Measurements from ENCODE around the gene TRIM49D1.
"Not testable (repeated sequence)": the region's sequence is repeated elsewhere in the genome, so short reads cannot be mapped to it uniquely, and the experiment has no call there.

Gene TRIM49D1

GRCh38 chr11:89922195-89922660 is at the start of gene TRIM49D1:
Gene TRIM49D1 (minus strand): TSS chr11:89922245. CDS start chr11:89917710, 4,535 bp downstream.
- DNase-seq (ENCODE audit: low read depth) = no peak

DNA sequence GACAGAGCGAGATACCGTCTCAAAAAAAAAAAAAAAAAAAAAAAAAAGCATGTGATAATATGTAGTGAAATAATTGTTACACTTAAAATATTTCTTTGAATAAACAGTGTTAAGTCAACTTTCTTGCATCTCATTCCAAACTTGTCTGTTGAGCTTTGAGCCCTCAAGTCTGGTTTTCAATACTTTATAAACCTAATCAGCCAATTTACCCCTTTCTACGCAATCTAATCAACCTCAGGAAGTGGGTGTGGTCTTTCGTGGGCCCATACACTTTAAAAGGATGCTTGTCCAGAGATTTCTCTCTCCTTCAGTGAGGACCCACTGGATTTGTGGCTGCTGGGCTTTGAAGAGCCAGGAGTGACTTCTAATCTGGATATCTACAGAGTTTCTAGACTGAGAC is 43.7 kb upstream of the TRIM49D1 start, which contains the start of gene TRIM64:
TSS of gene TRIM64 (plus strand) at position 301 of the 400 bp plus-strand sequence. CDS start 2,467 bp downstream, outside the sequence.
- DNase-seq (ENCODE audit: low read depth) = not testable (repeated sequence)

DNA sequence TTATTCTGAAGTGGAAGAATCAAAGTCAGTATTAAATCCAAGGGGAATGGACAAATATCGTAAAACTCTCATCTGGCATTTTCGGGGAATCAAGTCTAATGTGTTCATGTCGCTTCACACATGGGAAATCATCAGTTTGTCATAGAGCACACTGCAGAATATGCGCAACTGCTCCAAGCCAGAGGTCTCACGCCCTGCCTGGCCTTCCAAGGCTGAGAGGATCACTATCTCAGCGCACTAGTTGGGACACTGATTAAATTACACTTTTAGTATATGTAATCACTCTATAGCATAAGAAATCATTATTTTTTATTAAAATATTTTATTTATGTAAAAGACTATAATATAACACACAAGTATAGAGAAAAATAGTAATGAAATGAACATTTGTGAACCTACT is 38.8 kb upstream of the TRIM49D1 start:
- DNase-seq (ENCODE audit: low read depth) = not testable (repeated sequence)

DNA sequence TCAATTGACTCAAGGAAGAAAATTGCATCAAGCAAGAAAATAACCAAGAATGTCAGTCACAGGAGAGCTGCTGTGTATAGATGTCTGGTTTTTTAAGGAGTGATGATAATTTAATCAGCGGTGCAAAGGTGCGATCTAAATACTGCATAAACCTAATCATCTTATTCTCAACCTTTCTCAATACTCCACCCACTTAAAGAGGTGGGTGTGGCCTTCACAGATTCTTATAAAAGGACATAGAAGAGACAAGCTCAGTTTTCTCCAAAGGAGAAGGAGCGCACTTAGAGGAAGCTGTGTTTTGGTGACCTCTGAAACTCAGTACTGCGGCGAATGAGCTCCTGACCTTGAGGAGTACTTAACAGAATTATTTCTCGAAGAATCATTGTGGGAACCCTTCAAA is 1.7 kb upstream of the TRIM49D1 start, which contains the start of gene TRIM49D2:
TSS of gene TRIM49D2 (plus strand) at position 301 of the 400 bp plus-strand sequence. CDS start 2,698 bp downstream, outside the sequence.
- DNase-seq (ENCODE audit: low read depth) = not testable (repeated sequence)

- not testable (repeated sequence) for DNase-seq (ENCODE audit: low read depth)
Measured at GRCh38 chr11:89900809-89901208, 21.2 kb downstream of the TRIM49D1 start.

DNA sequence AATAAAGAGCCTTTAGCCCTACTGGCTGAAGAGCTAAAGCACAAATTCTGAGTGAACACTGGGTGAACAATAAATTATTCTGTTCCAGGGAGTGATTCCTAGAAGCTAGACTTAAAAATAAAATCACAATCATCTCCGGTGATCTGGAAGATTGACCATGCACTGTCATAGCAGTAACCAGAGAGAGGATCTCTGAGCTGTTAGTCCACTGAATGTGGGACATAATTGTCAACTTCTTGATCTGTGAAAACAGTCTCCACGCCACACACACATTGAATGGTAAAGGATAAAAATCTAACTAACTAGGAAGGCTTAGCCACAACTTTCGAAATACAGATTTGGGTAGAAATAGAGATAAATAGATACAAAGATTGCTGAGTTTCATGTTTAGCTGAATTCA is 28.8 kb downstream of the TRIM49D1 start:
- DNase-seq (ENCODE audit: low read depth) = not testable (repeated sequence)

GRCh38 chr11:89877511-89877910 is 44.5 kb downstream of the TRIM49D1 start:
- not testable (repeated sequence) for DNase-seq (ENCODE audit: low read depth)

GRCh38 chr11:89872588-89872987 is 49.5 kb downstream of the TRIM49D1 start:
- not testable (repeated sequence) for DNase-seq (ENCODE audit: low read depth)

DNA sequence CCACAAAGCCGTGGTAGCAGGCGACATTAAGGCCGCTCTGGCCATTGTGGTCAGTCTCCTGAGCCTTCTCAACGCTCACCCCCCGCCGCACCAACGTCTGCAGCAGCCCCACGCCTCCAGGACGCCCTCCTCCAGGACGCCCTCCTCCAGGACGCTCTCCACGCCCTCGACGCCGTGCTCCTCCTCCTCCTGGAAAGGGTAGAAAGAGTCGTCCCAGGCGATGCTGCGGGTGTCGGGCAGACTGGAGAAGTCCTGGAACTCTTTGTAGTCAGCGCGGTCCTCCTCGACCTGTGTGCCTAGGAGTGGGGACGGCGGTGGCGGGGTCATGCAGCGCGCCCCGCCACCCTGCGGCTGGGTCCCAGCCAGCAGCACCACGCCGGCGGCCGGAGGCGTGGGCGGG is 56.8 kb downstream of the TRIM49D1 start:
- DNase-seq (ENCODE audit: low read depth) = not testable (repeated sequence)

- not testable (repeated sequence) for DNase-seq (ENCODE audit: low read depth)
Measured at GRCh38 chr11:89863906-89864704, 57.9 kb downstream of the TRIM49D1 start.
